Lower leg skin (tissue), 4 donors: Measurements from ENCODE around the gene CA5A. TPM values are rescaled to one million over a fixed set of nuclear protein-coding genes. Genes with fewer than 3 reads are reported as not detected.
"Not testable (repeated sequence)": the region's sequence is repeated elsewhere in the genome, so short reads cannot be mapped to it uniquely, and the experiment has no call there.

Experiments
- DNase-seq, 2 donors: peaks; one replicate each; pipeline ENCODE4 v3.0.0-alpha.2; 2019; ENCODE audit warnings: low spot score in 2 of 2
- H3K4me3 ChIP-seq: fragments of 200-600 bp; sonication (generic); 2 replicates; pipeline ENCODE4 v1.5.1; 2017; ENCODE audit warnings: mild to moderate bottlenecking, low read depth; ENCODE audit not compliant: poor library complexity, severe bottlenecking
- CTCF ChIP-seq, 3 donors: fragments of 450-650 bp; IDR thresholded peaks; one replicate each; pipeline ENCODE4 v1.5.1; 2016; ENCODE audit warnings: antibody characterized with exemption in 3 of 3, mild to moderate bottlenecking in 3 of 3, moderate library complexity in 2 of 3
- POLR2A ChIP-seq, 2 donors: fragments of 450-650 bp; IDR thresholded peaks; one replicate each; pipeline ENCODE4 v1.6.1; 2016 to 2017; ENCODE audit warnings: antibody characterized with exemption in 2 of 2, mild to moderate bottlenecking in 1 of 2, moderate library complexity in 1 of 2
- WGBS, 2 donors: methylation state at CpG; one replicate each; pipeline ENCODE4 v1.1.5; 2018; 5-methylcytosine and 5-hydroxymethylcytosine counted together
- intact Hi-C: fragments of 100-400 bp; cut with DNase I; formaldehyde crosslinking; loops from one replicate; pipeline ENCODE4 v1.15.0; 2023; ENCODE audit warnings: low total_unique reads
- total RNA-seq, 4 donors: library from RNA; depleted of rRNA; stranded (reverse); fragments of >200 nt; gene quantifications; one replicate each; pipeline ENCODE4 v1.1.0, GENCODE V29; 2016

Gene CA5A
- total RNA-seq, 4 donors from 2014 or later: not detected

GRCh38 chr16:87917503-87917902 is 18.8 kb downstream of the CA5A start:
- intact Hi-C loops: no loop called here
- TF ChIP-seq POLR2A (IDR thresholded peaks at IDR 0.05) (no peak), CTCF (IDR thresholded peaks at IDR 0.05) (no peak)
- no peak overlapping the region for H3K4me3 ChIP-seq
- no peak for DNase-seq
- 87% methylated on average over 9 of the region's 9 CpGs for WGBS, 2 donors

GRCh38 chr16:87914812-87915211 is 21.5 kb downstream of the CA5A start:
- no peak overlapping the region for H3K4me3 ChIP-seq
- no peak for TF ChIP-seq CTCF (IDR thresholded peaks at IDR 0.05)
- TF ChIP-seq POLR2A (IDR thresholded peaks at IDR 0.05): no peak
- 93 to 94% methylated on average over 25 of the region's 25 CpGs for WGBS, 2 donors
- intact Hi-C loops: no loop called here
- DNase-seq: no peak

- intact Hi-C loops, H3K4me3 ChIP-seq, DNase-seq: not testable (repeated sequence)
- 74 to 81% methylated on average over 27 of the region's 27 CpGs for WGBS, 2 donors
These were observed 22.2 kb downstream of the CA5A start for GRCh38 chr16:87914021-87914725.

- intact Hi-C loops, DNase-seq, H3K4me3 ChIP-seq: not testable (repeated sequence)
- WGBS, 2 donors: 82 to 83% methylated on average over 18 of the region's 18 CpGs
These were observed 23.6 kb downstream of the CA5A start for GRCh38 chr16:87912691-87913090.

GRCh38 chr16:87911106-87911763 is 25.1 kb downstream of the CA5A start:
- intact Hi-C loops, H3K4me3 ChIP-seq: not testable (repeated sequence)
- 46 to 60% methylated on average over 21 to 23 of the region's 23 CpGs for WGBS, 2 donors
- DNase-seq: peak; percentile 86 to 96

- intact Hi-C loops, H3K4me3 ChIP-seq: not testable (repeated sequence)
- peak in 1 of 3 donors; percentile 72 for TF ChIP-seq CTCF (IDR thresholded peaks at IDR 0.05)
- 31 to 33% methylated on average over 35 to 36 of the region's 36 CpGs for WGBS, 2 donors
- peak; percentile 55 to 95 for DNase-seq
These were observed 27.0 kb downstream of the CA5A start for GRCh38 chr16:87909203-87909935.

- intact Hi-C loops, H3K4me3 ChIP-seq, DNase-seq: not testable (repeated sequence)
- WGBS, 2 donors: 87 to 90% methylated on average over 11 of the region's 11 CpGs
These were observed 28.2 kb downstream of the CA5A start for GRCh38 chr16:87908101-87908500.

GRCh38 chr16:87905521-87905920 is 30.8 kb downstream of the CA5A start:
- intact Hi-C loops, DNase-seq, H3K4me3 ChIP-seq: not testable (repeated sequence)
- 84 to 89% methylated on average over 7 of the region's 7 CpGs for WGBS, 2 donors

GRCh38 chr16:87904963-87905362 is 31.4 kb downstream of the CA5A start:
- intact Hi-C loops, DNase-seq, H3K4me3 ChIP-seq: not testable (repeated sequence)
- 93 to 96% methylated on average over 5 of the region's 5 CpGs for WGBS, 2 donors

- DNase-seq, intact Hi-C loops, H3K4me3 ChIP-seq: not testable (repeated sequence)
- 86 to 90% methylated on average over 12 of the region's 12 CpGs for WGBS, 2 donors
These were observed 35.8 kb downstream of the CA5A start for GRCh38 chr16:87900489-87900888.
